HG02970 (cell line): ENCODE data around the gene HERPUD2.
"Not testable (repeated sequence)": the region's sequence is repeated elsewhere in the genome, so short reads cannot be mapped to it uniquely, and the experiment has no call there.

Experiments used
- ATAC-seq: cut with Tn5 transposase; IDR thresholded peaks from one replicate; pipeline ENCODE4 v1.9.1; 2021; ENCODE audit warnings: mild to moderate bottlenecking, moderate library complexity, moderate number of reproducible peaks; ENCODE audit not compliant: unreplicated experiment, low FRiP score

HERPUD2 gene

DNA sequence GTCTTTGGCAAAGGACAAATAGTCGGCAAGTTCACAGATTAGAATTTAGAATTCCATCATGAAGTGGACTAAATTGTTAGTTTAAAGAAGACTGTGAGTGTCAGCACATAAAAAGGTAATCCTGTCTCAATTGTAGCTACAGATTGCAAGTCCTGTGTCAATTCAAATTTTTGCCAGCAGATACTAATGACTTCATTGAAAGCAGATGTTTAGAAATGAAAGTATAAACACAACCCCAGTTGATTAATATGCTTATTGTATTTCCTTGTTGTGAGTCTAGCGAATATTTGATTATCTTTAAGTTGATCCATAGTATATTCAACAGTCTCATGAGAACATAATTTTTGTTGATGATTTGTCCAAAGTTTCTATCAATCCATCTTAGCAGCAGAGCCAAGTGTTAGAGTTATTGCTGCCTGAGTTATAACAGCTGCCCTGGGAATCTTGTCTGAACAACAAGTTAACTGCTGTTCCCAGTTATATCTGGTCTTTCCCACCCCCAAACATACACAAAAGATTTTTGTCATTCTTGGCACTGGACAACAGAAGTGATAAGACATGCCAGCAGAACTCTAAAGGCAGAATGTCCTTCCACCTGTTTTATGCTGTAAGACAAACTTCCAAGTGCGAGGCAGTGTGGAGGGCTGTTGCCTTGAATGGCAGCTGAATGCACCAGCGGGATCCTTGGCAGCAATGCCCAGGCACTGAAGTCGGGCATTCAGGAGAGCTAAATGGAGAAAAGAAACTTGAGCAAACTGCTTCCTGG lies 21.3 kb upstream of the HERPUD2 start:
- ATAC-seq: no peak

- no peak for ATAC-seq
These were observed 19.9 kb upstream of the HERPUD2 start for GRCh38 chr7:35714862-35715261.

- no peak for ATAC-seq
These were observed 19.5 kb upstream of the HERPUD2 start for GRCh38 chr7:35714407-35714806.

DNA sequence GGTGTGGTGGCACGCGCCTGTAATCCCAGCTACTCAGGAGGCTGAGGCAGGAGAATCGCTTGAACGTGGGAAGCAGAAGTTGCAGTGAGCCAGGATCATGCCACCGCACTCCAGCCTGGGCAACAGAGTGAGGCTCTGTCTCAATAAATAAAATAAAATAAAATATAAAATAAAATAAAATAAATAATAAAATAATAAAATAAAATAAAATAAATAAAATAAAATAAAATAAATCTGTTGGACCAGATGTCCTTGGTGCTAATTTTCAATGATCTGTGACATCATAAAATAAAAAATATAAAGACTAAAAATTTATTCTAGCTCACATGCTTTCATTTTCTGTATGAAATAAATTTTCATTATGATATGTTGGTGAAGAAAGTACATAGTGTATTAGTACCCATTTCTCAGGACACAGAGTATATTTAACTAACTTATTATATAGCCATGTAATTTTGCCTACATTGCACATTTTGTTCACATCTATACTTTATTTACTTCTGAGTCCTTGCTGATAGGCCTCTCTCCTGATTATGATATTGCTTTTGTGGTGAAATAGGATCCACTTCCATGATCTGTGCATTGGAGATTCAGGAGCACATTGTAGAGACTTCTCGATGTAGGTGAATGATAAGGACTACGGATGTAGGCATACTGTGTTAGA lies 17.8 kb upstream of the HERPUD2 start:
- no peak for ATAC-seq

- no peak for ATAC-seq
These were observed 12.5 kb upstream of the HERPUD2 start for GRCh38 chr7:35707422-35707821.

DNA sequence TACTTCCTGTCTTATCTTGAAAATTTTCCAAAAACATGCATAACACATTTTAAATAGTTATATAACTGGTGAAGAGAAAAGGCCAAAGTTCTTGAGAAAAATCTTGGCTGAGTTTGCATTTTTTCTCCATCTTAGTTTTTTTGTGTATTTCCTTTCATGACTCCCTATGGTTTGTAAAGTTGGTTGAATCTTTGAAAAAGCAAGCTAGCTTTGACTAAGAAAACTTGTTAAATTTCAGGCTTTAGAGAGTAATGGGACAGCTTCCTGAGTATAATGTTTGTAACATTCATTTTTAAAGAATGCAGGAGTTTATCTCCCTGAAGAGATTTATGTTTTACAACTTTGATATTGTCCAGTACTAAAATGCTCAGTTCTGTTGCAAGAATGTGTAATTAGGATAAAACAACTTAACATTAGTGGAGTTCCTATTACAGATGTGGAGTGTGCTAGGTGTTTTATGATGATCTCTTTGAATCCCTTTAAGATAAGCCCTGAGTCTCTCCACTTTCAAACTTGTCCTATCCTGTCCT lies 11.1 kb upstream of the HERPUD2 start:
- ATAC-seq: no peak

DNA sequence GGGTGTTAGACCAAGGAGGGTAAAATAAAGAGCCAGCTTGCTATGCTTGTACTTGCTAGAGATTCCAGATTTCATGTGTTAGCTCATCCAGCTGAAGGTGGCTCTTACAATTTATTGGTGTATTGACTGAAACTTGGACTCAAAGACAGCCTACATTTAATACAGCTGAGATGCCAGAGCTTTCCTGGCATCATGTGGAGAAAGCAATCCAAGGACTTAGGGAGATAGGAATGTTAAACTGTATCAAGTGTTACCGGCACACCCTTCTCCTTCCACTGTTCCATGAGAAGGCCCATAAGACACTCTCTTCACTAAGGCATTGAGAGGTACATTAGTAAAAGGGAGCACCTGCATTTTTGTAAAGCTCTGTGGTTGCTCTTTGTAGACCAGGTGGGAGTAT lies 9.3 kb upstream of the HERPUD2 start:
- no peak for ATAC-seq

- no peak for ATAC-seq
These were observed 7.6 kb upstream of the HERPUD2 start for GRCh38 chr7:35702541-35702940.

DNA sequence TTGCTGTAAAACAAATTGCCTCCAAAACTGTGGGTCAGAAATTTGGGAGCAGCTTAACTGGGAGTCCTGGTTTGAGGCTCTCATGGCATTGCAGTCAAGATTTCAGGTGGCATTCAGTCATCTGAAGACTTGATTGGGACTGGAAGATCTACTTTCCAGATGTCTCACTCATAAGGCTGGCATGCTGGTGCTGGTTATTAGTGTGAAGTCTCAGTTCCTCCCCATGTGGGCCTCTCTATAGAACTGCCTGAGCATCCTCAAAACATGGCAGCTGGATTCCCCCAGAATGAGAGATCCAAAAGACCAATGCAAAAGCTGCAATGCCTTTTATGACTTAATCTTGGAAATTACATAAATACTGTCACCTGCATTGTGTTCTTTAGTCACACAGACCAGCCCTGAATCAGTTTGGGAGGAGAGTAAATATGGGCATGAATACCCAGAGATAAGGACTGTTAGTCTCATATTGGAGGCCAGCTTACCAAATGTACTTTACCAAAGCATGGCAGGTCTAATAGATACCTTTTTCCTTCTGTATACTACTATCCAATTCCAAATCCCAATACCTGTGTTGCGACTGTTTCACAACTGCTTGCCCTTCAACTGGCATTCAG lies 6.5 kb upstream of the HERPUD2 start:
- no peak for ATAC-seq

DNA sequence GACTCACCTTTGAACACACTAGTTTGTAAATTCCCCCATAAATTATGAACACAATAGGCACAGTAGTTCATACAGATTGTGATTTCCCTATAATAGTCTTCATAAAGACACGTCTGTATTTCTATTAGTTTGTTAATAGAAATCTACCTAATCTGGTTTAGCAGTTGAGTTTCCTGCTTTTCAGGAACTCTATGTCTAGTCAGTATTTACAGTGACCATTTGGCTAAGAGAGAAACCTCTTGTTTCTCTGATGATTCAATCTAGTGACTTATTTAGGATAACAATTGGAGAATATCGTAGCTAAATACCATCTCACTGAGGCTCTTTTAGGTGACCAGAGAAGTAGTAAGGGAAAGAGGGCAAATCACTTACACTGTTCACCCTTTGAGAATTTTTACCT lies 5.9 kb upstream of the HERPUD2 start:
- ATAC-seq: no peak

DNA sequence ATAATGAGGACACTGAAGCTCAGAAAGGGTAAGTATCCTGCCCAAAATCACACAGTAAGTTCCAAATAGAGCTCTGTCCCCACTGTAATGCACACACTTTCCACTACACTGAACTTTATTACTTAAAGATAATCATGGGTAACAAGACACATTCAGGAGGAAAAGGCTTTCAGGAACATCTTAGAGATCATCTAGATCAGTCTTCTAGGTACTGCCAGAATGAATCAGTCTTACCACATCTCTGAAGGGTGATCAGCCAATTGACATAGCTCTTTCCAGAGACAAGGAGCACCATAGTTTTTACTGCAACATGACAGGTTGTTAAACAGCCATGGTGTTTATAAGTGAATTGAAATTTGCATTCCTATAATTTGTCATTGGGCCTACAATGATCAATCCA lies 5.4 kb upstream of the HERPUD2 start:
- ATAC-seq: no peak

DNA sequence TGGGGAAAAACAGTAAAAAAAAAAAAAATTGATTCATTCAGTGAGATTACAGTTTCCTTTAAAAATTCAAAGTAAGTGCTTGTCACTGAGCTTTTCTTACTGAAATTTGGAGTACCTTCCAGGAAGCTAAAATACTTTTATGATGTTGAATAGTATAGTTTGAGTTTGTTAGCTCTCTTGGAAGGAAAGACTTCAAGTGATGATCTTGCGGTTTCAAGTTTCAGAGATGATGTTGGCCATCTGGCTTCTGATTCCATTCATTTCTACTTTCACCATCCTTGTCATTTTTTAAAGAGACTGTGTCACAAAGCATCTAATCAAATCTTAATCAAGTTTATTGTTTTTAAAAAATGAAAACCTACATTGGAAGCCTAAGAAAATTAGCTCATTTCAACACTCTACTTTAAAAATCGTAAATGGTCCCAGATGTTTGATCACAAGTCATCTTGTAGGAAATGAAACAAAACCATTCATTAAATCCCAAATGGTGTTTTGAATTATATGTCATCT lies 4.9 kb upstream of the HERPUD2 start:
- no peak for ATAC-seq

GRCh38 chr7:35698382-35698781 lies 3.4 kb upstream of the HERPUD2 start:
- ATAC-seq: not testable (repeated sequence)

DNA sequence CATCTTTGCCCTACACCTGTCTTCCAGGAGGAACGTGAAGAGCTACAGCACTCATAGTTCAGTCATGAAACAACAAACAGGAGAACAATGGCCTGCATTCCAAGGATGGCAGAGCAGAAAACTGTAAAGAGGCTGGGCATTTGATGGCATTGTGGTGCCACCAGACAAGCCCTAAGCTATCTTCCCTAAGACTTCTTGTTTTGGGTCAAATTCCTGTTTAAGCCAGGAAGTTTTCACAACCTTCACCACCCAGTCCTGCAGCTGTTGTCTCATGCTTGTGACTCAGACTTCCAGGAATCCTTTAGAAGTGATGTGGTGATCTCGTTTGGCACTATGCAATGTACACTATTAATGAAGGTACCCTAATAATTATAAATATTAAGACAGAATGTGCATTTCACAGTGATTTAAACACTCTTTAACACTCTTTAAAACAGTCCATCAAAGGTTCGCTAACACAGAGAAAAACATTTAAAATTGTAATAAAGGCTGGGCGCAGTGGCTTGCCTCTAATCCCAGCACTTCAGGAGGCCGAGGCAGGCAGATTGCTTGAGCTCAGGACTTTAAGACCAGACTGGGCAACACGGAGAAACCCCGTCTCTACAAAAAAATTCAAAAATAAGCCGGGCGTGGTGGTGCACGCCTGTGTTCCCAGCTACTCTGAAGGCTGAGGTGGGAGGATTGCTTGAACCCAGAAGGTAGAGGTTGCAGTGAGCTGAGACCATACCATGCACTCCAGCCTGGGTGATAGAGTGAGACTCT lies 2.7 kb upstream of the HERPUD2 start:
- no peak for ATAC-seq

- no peak for ATAC-seq
These were observed 1.1 kb upstream of the HERPUD2 start for GRCh38 chr7:35695987-35696386.

- ATAC-seq: no peak
These were observed 527 bp upstream of the HERPUD2 start for GRCh38 chr7:35695473-35695850.

DNA sequence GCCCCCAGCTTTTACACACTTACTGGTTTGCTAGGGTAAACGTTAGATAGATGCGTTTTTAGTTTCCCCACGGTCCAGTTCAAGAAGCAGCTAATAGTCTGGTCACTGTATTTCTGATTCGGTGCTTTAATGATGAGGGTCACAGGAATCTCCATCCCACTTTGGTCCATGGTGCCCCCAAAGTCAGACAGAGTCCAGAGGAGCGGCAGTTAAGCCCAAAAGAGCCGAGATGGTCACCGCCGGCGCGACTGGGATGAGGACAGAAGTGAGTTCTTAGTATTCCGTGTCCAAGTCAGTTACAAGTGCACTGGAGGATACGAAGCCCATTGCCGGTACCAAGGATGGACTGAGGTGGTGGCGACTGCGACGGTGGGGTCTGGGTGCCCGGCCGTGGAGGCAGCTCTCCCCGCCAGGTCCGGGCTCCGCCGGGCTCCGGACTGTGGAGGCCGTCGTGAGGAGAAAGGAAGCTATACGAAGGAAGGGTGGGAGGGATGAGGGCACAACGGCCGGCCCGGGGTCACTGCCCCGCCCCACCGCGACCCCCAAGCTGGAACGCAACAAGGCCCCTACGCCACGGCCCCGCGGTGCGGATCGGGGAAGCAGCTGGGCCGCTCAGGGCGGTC lies 663 bp downstream of the HERPUD2 start:
- peak; percentile 8 for ATAC-seq

DNA sequence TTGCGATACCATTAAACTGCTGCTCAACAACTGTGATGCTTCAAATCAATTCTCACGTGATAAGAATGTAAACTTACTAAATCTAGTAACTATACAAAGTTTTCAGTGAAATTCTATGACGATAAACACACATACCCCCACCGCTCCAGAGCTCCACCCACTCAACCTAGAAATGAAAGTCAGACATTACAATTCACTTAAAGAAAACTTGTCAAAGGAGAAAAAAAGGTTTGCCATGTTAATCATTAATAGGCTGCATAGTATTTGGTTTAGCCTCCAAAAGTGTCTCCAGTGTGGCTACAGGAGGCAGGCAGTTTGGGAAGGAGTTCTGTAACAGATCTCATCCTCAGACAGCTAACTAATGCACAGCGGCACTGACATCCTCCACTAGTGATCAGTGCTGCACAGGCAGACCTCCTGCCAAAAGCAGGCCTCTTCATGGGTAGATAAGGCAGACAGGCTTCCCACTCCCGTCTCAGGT lies 3.1 kb downstream of the HERPUD2 start:
- ATAC-seq: no peak

DNA sequence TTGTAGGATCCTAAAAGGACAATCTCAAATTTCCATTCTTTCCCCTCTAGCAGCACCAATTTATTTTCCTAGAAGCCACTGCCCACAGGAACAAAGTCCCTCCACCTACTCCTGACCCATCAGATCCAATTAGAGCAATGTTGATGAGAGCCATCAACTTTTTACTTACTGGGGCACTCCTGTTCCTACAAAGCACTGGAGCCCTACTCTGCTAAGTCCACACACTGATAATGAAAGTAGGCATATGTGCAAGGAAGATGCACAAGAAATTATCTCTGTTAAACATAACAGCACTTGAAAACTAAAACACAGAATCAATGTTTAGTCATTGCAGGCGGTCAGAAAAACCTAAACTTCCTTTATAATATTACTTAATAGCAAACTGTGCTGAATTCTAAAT lies 3.6 kb downstream of the HERPUD2 start:
- no peak for ATAC-seq

GRCh38 chr7:35690614-35691013 lies 4.3 kb downstream of the HERPUD2 start:
- not testable (repeated sequence) for ATAC-seq
